HepG2 (cell line): Measurements from ENCODE around the gene TNNI2. TPM values are rescaled to one million over a fixed set of nuclear protein-coding genes. Genes with fewer than 3 reads are reported as not detected.
A peak's percentile ranks its signal among the peaks of the same experiment; 100 is the strongest.

Experiments used
- EZH2 ChIP-seq: conservative IDR thresholded peaks from 2 replicates; pipeline ENCODE4 v1.6.1; 2012; ENCODE audit warnings: mild to moderate bottlenecking, low read depth, low read length, moderate library complexity
- KAT2B ChIP-seq: fragments of 150-350 bp; IDR thresholded peaks from 2 replicates; pipeline ENCODE4 v1.6.1; 2014; ENCODE audit warnings: low read depth, low read length, borderline replicate concordance
- NFAT5 ChIP-seq: sonication (generic); formaldehyde crosslinking; IDR thresholded peaks from 2 replicates; pipeline ENCODE4 v1.4.0; 2020; ENCODE audit warnings: missing genetic modification reagents
- ONECUT2 ChIP-seq: sonication (generic); formaldehyde crosslinking; IDR thresholded peaks from 2 replicates; pipeline ENCODE4 v1.4.0; 2020; ENCODE audit warnings: missing genetic modification reagents
- SAP130 ChIP-seq: IDR thresholded peaks from 2 replicates; pipeline ENCODE4 v1.6.1; 2016; ENCODE audit warnings: low read depth
- ZFP1 ChIP-seq: IDR thresholded peaks from 2 replicates; pipeline ENCODE4 v1.6.1; 2016
- ZFX ChIP-seq: sonication (generic); formaldehyde crosslinking; IDR thresholded peaks from 2 replicates; pipeline ENCODE4 v1.4.0; 2020; ENCODE audit warnings: mild to moderate bottlenecking, low read depth, missing genetic modification reagents, moderate library complexity
- ZNF263 ChIP-seq: sonication (generic); formaldehyde crosslinking; IDR thresholded peaks from 2 replicates; pipeline ENCODE4 v1.4.0; 2020; ENCODE audit warnings: missing genetic modification reagents
- ZNF264 ChIP-seq: sonication (generic); formaldehyde crosslinking; IDR thresholded peaks from 2 replicates; pipeline ENCODE4 v1.4.0; 2020; ENCODE audit warnings: missing genetic modification reagents
- ZNF598 ChIP-seq: sonication (generic); formaldehyde crosslinking; IDR thresholded peaks from 2 replicates; pipeline ENCODE4 v1.5.1; 2020; ENCODE audit warnings: mild to moderate bottlenecking, missing genetic modification reagents, borderline replicate concordance
- ZNF609 ChIP-seq: sonication (generic); formaldehyde crosslinking; IDR thresholded peaks from 2 replicates; pipeline ENCODE4 v1.4.0; 2020; ENCODE audit warnings: mild to moderate bottlenecking, missing genetic modification reagents, borderline replicate concordance
- ZNF850 ChIP-seq: sonication (generic); formaldehyde crosslinking; conservative IDR thresholded peaks from 2 replicates; pipeline ENCODE4 v1.9.0; 2021; ENCODE audit warnings: mild to moderate bottlenecking, missing genetic modification reagents
- polyA plus RNA-seq, 8 experiments: library from polyadenylated mRNA; depleted of rRNA in 3 of 8; stranded (reverse) in 7 of 8; unstranded in 1 of 8; fragments of >200 nt; fragmentation: Illumina TruSeq in 4 of 8; extraction: Trizol in 4 of 8; gene quantifications; 2 replicates each; pipeline versions ENCODE4 v1.2.1 to v1.2.3, GENCODE V29; 2011 to 2016; ENCODE audit warnings: low read depth in 4 of 8, missing spikeins in 1 of 8, mixed read lengths in 1 of 8; ENCODE audit not compliant: insufficient read depth in 1 of 8
- total RNA-seq, 5 experiments: library from RNA; depleted of rRNA; stranded (reverse); fragments of >200 nt; fragmentation: Illumina TruSeq; extraction: Trizol; gene quantifications; 2 replicates each; pipeline ENCODE4 v1.2.3, GENCODE V29; 2016; ENCODE audit warnings: low read depth in 1 of 5
- TF ChIP-seq, protein P1 (sequence below): sonication (generic); formaldehyde crosslinking; IDR thresholded peaks from 2 replicates; pipeline ENCODE4 v1.5.1; 2020; ENCODE audit warnings: mild to moderate bottlenecking, missing genetic modification reagents, borderline replicate concordance
- TF ChIP-seq, protein P2 (sequence below): sonication (generic); formaldehyde crosslinking; IDR thresholded peaks from 2 replicates; pipeline ENCODE4 v1.5.0; 2020; ENCODE audit warnings: mild to moderate bottlenecking, low read depth, missing genetic modification reagents, borderline replicate concordance

The TNNI2 gene
- total and polyA plus RNA-seq, 2 of the 13 experiments (the other 11 are each of a cell fraction or from before 2014, with no cell fraction given), result 7.2 to 12.0 TPM

DNA sequence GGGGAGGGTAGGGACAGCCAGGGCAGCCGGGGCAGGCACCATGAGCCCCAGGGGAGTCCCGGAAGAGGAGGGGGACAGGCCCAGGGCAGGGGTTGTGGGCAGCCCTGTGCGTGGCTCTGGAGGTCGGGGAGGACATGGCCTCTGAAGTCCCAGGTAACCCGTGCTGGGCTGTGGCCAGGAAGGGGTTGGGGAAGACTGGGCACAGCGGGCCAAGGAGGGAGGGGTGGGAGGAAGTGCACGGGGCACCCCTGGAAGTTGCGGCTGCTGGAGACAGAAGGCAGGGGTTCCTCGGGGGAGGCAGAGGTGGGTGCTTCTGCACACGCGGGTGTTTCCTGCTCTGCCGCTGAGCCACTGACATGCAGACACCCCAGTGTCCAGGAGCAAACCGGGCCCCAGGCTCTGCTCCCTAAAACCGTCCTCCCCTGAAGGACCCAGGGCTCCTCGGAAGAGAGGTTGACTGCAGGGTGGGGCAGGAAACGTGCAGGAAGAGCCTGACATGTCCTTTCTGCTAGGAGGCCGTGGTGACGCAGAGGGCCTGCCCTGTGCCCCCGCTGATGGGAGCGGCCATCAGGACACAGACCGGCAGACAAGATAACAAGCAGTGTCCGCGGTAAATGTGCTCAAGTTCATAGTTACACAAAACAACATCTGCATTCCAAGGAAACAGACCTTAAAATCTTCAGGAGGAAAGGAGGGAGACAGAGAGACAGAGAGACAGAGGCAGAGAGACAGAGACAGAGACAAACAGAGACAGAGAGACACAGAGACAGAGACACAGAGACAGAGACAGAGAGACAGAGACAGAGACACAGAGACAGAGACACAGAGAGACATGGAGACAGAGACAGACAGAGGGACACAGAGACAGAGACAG, 5.7 kb downstream of the TNNI2 start (continued):
- no peak for TF ChIP-seq ZNF609
- TF ChIP-seq NFAT5, result no peak
- TF ChIP-seq ZNF850 (CRISPR knock-in tag), result no peak
- no peak for TF ChIP-seq ONECUT2
- TF ChIP-seq ZNF263 (CRISPR knock-in tag), result 0 out of 2 replicates have a peak, but pooled peaks have one; percentile 58
- no peak; the same call in 1 of the 2 replicates for TF ChIP-seq SAP130 (CRISPR knock-in tag)
- TF ChIP-seq ZNF264, result no peak
- TF ChIP-seq, protein P1, sequence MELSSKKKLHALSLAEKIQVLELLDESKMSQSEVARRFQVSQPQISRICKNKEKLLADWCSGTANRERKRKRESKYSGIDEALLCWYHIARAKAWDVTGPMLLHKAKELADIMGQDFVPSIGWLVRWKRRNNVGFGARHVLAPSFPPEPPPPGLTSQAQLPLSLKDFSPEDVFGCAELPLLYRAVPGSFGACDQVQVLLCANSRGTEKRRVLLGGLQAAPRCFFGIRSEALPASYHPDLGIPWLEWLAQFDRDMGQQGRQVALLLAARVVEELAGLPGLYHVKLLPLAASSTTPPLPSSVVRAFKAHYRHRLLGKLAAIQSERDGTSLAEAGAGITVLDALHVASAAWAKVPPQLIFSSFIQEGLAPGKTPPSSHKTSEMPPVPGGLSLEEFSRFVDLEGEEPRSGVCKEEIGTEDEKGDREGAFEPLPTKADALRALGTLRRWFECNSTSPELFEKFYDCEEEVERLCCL (CRISPR knock-in tag), result 0 out of 2 replicates have a peak, but pooled peaks have one; percentile 48
- TF ChIP-seq ZFP1 (CRISPR knock-in tag), result no peak
- TF ChIP-seq EZH2, result 0 out of 2 replicates have a peak, but pooled peaks have one; percentile 52
- no peak for TF ChIP-seq KAT2B
- TF ChIP-seq, protein P2, sequence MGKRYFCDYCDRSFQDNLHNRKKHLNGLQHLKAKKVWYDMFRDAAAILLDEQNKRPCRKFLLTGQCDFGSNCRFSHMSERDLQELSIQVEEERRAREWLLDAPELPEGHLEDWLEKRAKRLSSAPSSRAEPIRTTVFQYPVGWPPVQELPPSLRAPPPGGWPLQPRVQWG (CRISPR knock-in tag), result no peak
- no peak for TF ChIP-seq ZNF598 (CRISPR knock-in tag)
- TF ChIP-seq ZFX (CRISPR knock-in tag), result peak; percentile 48; the same call in 1 of the 2 replicates
